Stimulated activated CD4-positive, alpha-beta T cell treated with anti-CD3 and anti-CD28 coated beads, Interleukin-15, amount 100 ng/mL, for 24 hours (primary cell): Measurements from ENCODE around the gene ARL4C.
"Not testable (repeated sequence)": the region's sequence is repeated elsewhere in the genome, so short reads cannot be mapped to it uniquely, and the experiment has no call there.

ENCODE experiments used
- DNase-seq: peaks from one replicate; pipeline ENCODE4 v3.0.0-alpha.2; 2020

ARL4C gene

DNA sequence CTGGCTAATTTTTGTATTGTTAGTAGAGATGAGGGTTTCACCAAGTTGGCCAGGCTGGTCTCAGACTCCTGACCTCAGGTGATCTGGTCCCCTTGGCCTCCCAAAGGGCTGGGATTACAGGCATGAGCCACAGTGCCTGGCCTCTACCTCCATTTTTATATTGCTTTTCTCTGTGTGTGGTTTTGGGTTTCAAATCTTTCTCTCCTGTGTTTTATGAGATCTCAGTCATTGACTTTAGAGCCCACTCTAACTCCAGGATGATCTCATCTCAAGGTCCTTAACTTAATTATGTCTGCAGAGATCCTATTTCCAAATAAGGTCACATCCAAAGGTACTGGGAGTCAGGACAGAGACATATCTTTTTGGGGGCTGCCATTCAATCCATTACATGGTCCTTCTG, 24.7 kb downstream of the ARL4C start:
- DNase-seq, result no peak

DNA sequence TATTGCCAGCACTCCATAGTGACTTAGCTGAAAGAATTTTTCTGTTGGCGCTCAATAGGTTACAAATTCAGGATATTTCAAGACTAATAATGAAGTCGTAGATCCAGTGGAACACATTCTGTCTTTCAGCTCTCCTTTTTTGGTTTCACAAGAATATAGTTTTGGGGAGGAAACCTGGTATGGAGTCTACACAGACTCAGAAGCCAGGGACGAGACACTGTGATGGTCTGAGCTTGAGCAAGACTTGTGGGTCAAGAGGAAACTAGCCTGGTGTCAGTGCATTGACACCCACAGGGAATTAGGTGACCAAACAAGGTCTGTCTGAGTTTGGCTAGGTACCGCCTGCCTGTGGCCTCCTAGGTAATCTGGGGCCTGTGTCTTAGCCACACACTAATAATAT, 26.9 kb downstream of the ARL4C start:
- no peak for DNase-seq

- DNase-seq, result no peak
These were observed 27.5 kb downstream of the ARL4C start for GRCh38 chr2:234469251-234469845.

DNA sequence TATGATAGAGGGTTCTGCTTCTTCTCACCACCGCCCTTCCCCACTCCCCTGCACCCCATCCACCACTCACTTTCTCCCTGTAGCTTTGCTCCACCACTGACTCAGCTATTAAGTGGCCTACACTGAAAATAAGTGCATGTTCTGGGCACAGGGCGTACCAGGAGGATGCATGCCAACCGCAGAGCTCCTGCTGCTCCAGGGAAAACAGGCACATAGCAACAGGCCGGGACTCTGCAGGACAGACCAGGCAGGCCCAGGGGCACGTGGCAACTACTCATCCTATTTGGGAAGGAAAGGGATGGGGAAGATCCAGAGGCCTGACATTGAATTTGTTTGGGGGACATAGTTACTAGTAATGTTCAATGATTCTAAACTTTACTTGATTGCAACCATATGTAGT, 28.4 kb downstream of the ARL4C start:
- DNase-seq, result no peak

GRCh38 chr2:234467289-234467688, 29.6 kb downstream of the ARL4C start:
- no peak for DNase-seq

- DNase-seq, result no peak
These were observed 32.6 kb downstream of the ARL4C start for GRCh38 chr2:234464291-234464645.

DNA sequence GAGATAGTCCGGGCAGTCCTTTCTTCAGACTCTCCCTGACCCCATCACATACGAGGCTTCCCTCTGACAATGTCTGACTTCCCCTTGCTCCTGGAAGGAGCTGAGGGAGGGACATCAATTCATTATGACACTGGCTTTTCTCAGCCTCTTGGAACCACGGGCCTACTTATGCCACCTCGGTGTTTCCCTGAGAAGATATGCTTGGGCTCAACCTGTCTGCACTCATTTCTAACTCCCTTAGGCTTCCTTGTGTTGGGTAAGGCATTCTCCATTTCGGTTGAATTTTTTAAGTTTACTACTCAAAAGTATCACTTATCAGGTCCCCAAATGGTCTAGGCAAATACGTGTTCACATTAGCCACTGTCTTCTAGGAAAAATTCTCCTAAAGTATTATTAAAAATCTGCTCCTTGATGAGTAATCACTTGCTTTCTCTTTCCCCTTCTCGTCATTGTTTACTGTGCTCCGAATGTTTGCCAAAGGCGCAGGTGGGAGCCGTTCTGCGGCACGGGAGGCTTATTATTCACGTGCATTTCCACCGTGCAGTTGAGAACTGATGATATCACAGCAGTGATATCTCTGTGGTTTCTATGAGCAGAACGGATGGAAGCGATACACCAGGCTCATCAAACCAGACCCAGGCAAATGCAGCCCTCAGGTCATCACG, 33.1 kb downstream of the ARL4C start:
- DNase-seq, result peak; percentile 78

DNA sequence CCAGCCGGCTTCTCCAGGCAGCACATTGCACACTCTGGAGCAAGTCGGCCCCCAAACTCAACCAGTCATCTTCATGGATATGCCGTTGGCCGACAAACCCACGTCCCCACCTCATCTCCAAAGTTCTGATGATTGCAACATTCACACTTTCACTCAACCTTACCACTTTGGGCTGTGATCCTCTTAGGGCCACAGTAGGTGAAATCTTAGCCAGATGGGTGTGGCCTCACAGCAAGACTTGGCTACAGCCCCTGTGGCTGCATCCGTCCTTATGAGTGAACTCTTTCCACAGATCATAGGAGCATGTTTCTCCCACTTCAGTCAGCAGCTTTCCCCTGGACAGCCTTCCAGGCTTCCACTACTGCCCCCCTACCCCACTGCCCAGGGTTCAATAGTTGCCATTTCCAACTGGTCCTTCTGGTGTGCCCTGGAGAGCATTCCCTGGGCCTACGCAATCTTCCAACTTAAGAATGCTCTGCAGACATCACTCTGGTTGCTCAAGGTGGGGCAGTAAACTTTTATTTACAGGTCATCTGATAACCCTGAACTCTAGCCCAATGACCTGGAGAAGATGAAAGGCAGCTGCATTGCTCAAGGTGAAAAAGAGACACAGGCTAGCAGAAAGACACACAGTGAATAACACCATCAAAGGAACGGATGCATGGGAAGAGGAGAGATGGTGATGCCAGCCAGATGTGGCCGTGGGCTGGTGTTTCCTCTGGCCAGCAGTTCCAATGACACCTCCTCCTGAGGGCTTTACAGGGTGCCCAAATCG, 34.5 kb downstream of the ARL4C start:
- no peak for DNase-seq

- DNase-seq, result no peak
These were observed 37.4 kb downstream of the ARL4C start for GRCh38 chr2:234459401-234460009.

GRCh38 chr2:234458466-234458865, 38.4 kb downstream of the ARL4C start:
- DNase-seq, result no peak

- DNase-seq, result no peak
These were observed 39.5 kb downstream of the ARL4C start for GRCh38 chr2:234457421-234457820.

GRCh38 chr2:234455246-234455645, 41.6 kb downstream of the ARL4C start:
- DNase-seq, result not testable (repeated sequence)

- DNase-seq, result no peak
These were observed 42.4 kb downstream of the ARL4C start for GRCh38 chr2:234454433-234454832.

GRCh38 chr2:234453216-234453615, 43.7 kb downstream of the ARL4C start:
- peak; percentile 44 for DNase-seq

GRCh38 chr2:234451852-234452625, 44.8 kb downstream of the ARL4C start:
- DNase-seq, result no peak

GRCh38 chr2:234451242-234451641, 45.6 kb downstream of the ARL4C start:
- DNase-seq, result no peak

DNA sequence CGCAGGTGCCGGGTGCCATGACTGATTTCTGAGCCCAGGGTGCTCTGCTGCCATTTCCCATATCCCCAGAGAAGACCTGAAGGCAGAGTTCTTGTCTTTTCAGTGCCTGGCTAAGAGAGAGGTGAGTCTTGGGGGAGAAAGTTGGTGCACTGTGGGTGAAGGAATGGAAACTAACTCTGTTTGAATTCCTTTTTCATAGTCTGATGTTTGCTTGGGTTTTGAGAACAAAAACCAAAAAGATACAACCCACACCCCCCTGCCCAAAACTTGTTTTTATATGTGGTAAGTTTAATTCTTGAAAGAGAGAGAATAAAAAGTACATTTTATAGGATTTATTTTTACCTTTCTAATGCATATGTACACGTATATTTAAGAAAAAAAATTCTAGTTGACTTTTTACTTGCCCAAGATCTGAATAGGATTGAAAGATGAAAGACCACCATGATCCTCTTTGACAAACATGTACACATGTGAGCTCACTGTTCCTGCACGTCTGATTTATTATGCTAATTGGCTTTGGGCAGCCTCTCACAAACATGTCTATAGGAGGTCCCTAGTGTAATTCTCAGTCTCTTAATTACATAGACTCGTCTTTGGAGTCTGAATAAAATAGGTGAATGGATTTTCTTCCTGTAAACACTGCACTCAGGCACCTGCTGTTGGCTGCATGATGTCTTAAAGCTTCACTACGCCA, 46.3 kb downstream of the ARL4C start:
- DNase-seq, result no peak

- DNase-seq, result no peak
These were observed 48.2 kb downstream of the ARL4C start for GRCh38 chr2:234448506-234449184.

- DNase-seq, result no peak
These were observed 48.9 kb downstream of the ARL4C start for GRCh38 chr2:234447963-234448362.

DNA sequence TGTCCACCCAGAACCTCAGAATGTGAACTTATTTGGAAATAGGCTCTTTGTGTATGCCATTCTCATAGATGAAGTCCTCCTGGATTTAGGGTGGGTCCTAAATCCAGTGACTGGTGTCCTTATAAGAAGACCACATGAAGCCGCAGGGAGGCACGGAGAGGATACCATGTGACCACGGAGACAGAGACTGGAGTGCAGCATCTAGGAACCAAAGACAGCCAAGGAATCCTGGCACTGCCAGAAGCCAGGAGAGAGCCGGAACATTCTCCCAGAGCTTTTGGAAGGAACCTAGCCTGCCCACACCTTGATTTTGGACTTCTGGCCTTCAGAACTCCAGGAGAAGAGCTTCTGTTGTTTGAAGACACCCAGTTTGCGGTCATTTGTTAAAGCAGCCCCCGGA, 49.7 kb downstream of the ARL4C start:
- no peak for DNase-seq

DNA sequence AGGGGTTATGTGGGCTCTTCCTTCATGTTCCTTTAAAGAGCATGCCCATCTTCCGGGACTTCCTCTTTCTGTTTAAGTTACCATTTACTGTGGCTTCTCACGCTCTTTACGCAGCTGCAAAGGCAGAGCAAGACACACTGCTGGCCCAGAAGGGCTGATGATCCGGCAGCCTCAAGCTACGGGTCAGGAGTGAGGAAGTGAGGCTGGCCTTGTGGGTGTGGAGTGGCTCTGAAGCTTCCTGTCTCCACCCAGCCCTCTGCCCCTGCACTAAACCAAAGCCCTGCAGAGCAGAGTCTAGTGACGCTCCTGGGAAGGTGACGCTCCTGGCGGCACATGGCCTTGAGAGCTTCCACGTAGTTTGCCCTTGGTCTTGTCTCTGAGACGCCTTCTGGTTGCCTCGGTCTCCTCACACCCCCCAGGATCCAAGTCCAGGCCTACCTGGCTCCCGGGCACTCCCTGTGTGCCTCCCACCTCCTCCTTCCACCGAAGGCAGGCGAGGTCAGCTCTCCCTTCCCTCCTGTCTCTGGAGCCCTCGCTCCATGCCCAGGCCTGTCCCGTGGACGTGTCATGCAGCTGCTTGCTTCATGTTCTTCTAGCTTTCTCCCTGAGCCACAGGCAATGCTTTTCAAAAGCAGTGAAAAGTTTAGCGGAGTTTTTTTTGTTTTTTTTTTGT, 50.3 kb downstream of the ARL4C start:
- DNase-seq, result peak; percentile 82
